Trophoblast cell (in vitro differentiated cells and primary cell): ENCODE results near the gene APH1B.
A peak's percentile ranks its signal among the peaks of the same experiment; 100 is the strongest.

Experiments used
- DNase-seq, 2 donors: peaks; one replicate each; pipeline ENCODE4 v3.0.0-alpha.2; 2016
- H2AFZ ChIP-seq: 2 replicates; pipeline ENCODE4 v1.6.1; 2013; ENCODE audit warnings: low read length, moderate library complexity, mild to moderate bottlenecking; ENCODE audit not compliant: insufficient read depth, poor library complexity
- H2AK5ac ChIP-seq: 2 replicates; pipeline ENCODE4 v1.6.1; 2013; ENCODE audit warnings: mild to moderate bottlenecking, low read length
- H2BK120ac ChIP-seq: 2 replicates; pipeline ENCODE4 v1.6.1; 2013; ENCODE audit warnings: low read length, mild to moderate bottlenecking, moderate library complexity; ENCODE audit not compliant: insufficient read depth, poor library complexity
- H2BK12ac ChIP-seq: 2 replicates; pipeline ENCODE4 v1.6.1; 2013; ENCODE audit warnings: mild to moderate bottlenecking, low read length, moderate library complexity
- H2BK5ac ChIP-seq: 2 replicates; pipeline ENCODE4 v1.6.1; 2013; ENCODE audit warnings: low read length, low read depth, moderate library complexity, mild to moderate bottlenecking; ENCODE audit not compliant: poor library complexity
- H3K14ac ChIP-seq: 2 replicates; pipeline ENCODE4 v1.6.1; 2013; ENCODE audit warnings: mild to moderate bottlenecking, low read length
- H3K18ac ChIP-seq: 2 replicates; pipeline ENCODE4 v1.6.1; 2013; ENCODE audit warnings: mild to moderate bottlenecking, low read length
- H3K23ac ChIP-seq: 2 replicates; pipeline ENCODE4 v1.6.1; 2013; ENCODE audit warnings: low read length
- H3K27ac ChIP-seq: 2 replicates; pipeline ENCODE4 v1.5.1; 2013; ENCODE audit warnings: low read depth, mild to moderate bottlenecking, inconsistent platforms, low read length, moderate library complexity
- H3K27me3 ChIP-seq: 2 replicates; pipeline ENCODE4 v1.6.1; 2013; ENCODE audit warnings: inconsistent platforms, mild to moderate bottlenecking, low read length, moderate library complexity; ENCODE audit not compliant: insufficient read depth
- H3K36me3 ChIP-seq, 2 experiments: 1 replicate in 1 of 2; 2 replicates in 1 of 2; pipeline ENCODE4 v1.6.1; 2013; ENCODE audit warnings: low read length in 2 of 2, mild to moderate bottlenecking in 2 of 2, moderate library complexity in 1 of 2; ENCODE audit not compliant: insufficient read depth in 2 of 2, control insufficient read depth in 1 of 2
- H3K4ac ChIP-seq: 2 replicates; pipeline ENCODE4 v1.6.1; 2013; ENCODE audit warnings: low read depth, mild to moderate bottlenecking, low read length, moderate library complexity
- H3K4me1 ChIP-seq, 2 experiments: 1 replicate in 1 of 2; 2 replicates in 1 of 2; pipeline ENCODE4 v1.6.1; 2013; ENCODE audit warnings: low read length in 2 of 2, mild to moderate bottlenecking in 2 of 2, moderate library complexity in 1 of 2; ENCODE audit not compliant: insufficient read depth in 2 of 2, control insufficient read depth in 1 of 2
- H3K4me2 ChIP-seq: 2 replicates; pipeline ENCODE4 v1.6.1; 2013; ENCODE audit warnings: inconsistent platforms, mild to moderate bottlenecking, low read length, moderate library complexity
- H3K4me3 ChIP-seq: 2 replicates; pipeline ENCODE4 v1.5.1; 2013; ENCODE audit warnings: mild to moderate bottlenecking, low read depth, low read length, inconsistent platforms
- H3K79me1 ChIP-seq: one replicate; pipeline ENCODE4 v1.6.1; 2013; ENCODE audit warnings: low read length
- H3K79me2 ChIP-seq: 2 replicates; pipeline ENCODE4 v1.6.1; 2013; ENCODE audit warnings: low read length, mild to moderate bottlenecking; ENCODE audit not compliant: control insufficient read depth, insufficient read depth, poor library complexity
- H3K9ac ChIP-seq: 2 replicates; pipeline ENCODE4 v1.6.1; 2013; ENCODE audit warnings: mild to moderate bottlenecking, low read length
- H3K9me3 ChIP-seq: 2 replicates; pipeline ENCODE4 v1.6.1; 2013; ENCODE audit warnings: low read depth, mild to moderate bottlenecking, control low read depth, inconsistent platforms, low read length; ENCODE audit not compliant: insufficient read depth
- H4K12ac ChIP-seq: 2 replicates; pipeline ENCODE4 v1.6.1; 2013; ENCODE audit warnings: low read depth, mild to moderate bottlenecking, low read length, moderate library complexity
- H4K8ac ChIP-seq: 2 replicates; pipeline ENCODE4 v1.6.1; 2013; ENCODE audit warnings: low read depth, mild to moderate bottlenecking, low read length, moderate library complexity
- H4K91ac ChIP-seq: one replicate; pipeline ENCODE4 v1.6.1; 2013; ENCODE audit warnings: low read depth, mild to moderate bottlenecking, low read length, moderate library complexity
- WGBS: extraction: QIAGEN DNeasy Blood & Tissue Kit; methylation state at CpG from one replicate; pipeline ENCODE4 v1.1.7; 2013; ENCODE audit warnings: missing lambda C conversion rate; ENCODE audit not compliant: insufficient read length, insufficient coverage; ENCODE audit errors: extremely low coverage; 5-methylcytosine and 5-hydroxymethylcytosine counted together

APH1B gene

DNA sequence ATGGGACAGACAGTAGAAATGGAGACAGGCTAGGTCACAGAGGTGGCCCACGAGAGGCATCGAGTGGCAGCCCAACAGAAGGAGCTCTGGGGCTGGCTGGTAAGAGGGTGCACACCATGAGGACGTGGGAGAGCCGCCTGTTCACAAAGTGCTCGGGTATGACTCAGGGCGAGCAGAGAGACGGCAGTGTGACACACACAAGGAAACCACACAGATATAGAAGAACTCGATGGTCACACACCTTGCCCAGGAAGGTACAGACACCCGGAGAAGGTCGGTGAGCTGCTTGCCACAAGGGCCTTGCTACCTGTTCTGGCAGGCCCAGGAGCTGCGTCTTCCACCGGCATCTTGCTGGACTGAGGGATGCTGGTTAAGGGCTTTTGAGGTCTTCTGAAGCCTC is 54.1 kb downstream of the APH1B start:
- WGBS = no CpG with 5 or more reads among the region's 12 CpGs
- Histone ChIP-seq H3K4me3 (no peak overlapping the region), H3K36me3 (no peaks in the 10 kb centered on the region), H3K23ac (no peak overlapping the region), H3K9ac (no peak overlapping the region), H2BK12ac (no peak overlapping the region), H3K4ac (no peak overlapping the region), H3K79me1 (no peaks in the 10 kb centered on the region), H4K91ac (no peak overlapping the region), H3K18ac (no peak overlapping the region), H3K9me3 (no peaks in the 10 kb centered on the region), H2BK120ac (no peak overlapping the region), H3K4me2 (no peak overlapping the region), H3K27me3 (no peaks in the 10 kb centered on the region), H2AK5ac (no peak overlapping the region), H2AFZ (no peak overlapping the region), H4K12ac (no peak overlapping the region), H3K4me1 (no peaks in the 10 kb centered on the region), H3K27ac (no peak overlapping the region), H2BK5ac (no peak overlapping the region), H3K14ac (no peak overlapping the region), H4K8ac (no peak overlapping the region), H3K79me2 (no peaks in the 10 kb centered on the region)
- no peak for DNase-seq

DNA sequence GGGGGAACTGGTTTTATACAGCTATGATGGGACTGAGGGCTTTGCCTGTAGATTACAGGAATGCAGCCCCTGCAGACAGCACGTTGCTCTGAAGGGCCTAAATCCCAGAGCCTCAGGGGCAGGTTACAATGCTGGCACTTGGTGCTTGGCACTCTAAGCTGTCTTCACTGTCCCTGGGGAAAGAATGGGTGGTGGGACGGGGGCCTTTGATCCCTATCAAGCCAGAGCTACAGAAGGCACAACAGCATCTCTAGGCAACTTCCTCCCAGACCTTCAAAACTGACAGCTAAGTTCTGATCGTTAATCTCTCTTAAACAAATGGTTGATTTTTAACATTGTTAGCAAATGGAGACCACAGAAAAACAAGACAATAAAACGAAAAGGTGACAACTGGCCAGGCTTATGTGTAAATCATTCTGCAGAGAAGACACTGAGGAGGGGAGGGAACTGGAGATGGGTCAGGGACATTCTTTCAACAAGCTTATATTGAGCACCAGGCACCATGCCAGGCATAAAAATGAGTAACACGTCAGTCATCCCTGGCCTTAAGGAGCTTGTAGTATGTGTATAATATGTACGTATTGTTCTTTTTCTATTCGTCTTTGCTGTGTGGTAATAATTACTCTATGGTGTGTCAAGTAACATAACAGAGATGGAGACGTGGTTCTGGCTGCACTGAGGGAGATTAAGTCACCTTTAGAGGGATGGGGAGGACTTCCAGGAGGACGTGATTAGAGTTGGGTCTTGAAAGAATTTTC is 55.1 kb downstream of the APH1B start:
- Histone ChIP-seq H2BK5ac (no peak overlapping the region), H3K14ac (no peak overlapping the region), H3K79me2 (no peaks in the 10 kb centered on the region), H3K9ac (no peak overlapping the region), H4K12ac (no peak overlapping the region), H4K8ac (no peak overlapping the region), H3K4ac (no peak overlapping the region), H3K18ac (no peak overlapping the region), H4K91ac (no peak overlapping the region), H2AK5ac (no peak overlapping the region), H3K36me3 (no peaks in the 10 kb centered on the region), H2AFZ (no peak overlapping the region), H3K79me1 (no peaks in the 10 kb centered on the region), H3K27me3 (no peaks in the 10 kb centered on the region), H3K4me1 (no peaks in the 10 kb centered on the region), H2BK12ac (no peak overlapping the region), H2BK120ac (no peak overlapping the region), H3K9me3 (no peaks in the 10 kb centered on the region), H3K27ac (no peak overlapping the region), H3K4me2 (no peak overlapping the region), H3K23ac (no peak overlapping the region), H3K4me3 (no peak overlapping the region)
- WGBS = no CpG with 5 or more reads among the region's 9 CpGs
- no peak for DNase-seq

DNA sequence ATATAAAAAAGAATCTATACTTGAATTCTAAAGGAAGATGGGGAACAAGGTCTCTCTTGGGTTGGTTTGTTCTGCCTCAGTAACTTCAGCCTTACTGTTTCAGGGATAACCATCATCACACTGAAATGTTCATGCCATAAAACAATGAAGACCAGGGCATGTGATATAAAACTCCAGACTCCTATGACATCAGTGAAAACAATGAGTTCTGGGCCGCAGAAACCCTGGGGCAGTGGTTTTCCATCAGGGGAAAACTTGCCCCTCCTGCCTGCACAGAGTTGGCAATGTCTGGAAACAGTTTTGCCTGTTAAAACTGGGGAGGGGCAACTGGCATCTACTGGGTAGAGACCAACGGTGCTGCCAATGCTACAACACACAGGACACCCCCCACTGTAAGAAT is 57.4 kb downstream of the APH1B start:
- no peak overlapping the region for H2BK120ac ChIP-seq
- H3K9me3 ChIP-seq = no peaks in the 10 kb centered on the region
- H3K4me2 ChIP-seq = no peak overlapping the region
- no peaks in the 10 kb centered on the region for H3K79me1 ChIP-seq
- no peaks in the 10 kb centered on the region for H3K27me3 ChIP-seq
- H3K36me3 ChIP-seq = no peaks in the 10 kb centered on the region
- DNase-seq = no peak
- H2BK12ac ChIP-seq = no peak overlapping the region
- no peak overlapping the region for H3K18ac ChIP-seq
- WGBS = no CpG with 5 or more reads among the region's 2 CpGs
- H2BK5ac ChIP-seq = no peak overlapping the region
- no peak overlapping the region for H3K23ac ChIP-seq
- no peak overlapping the region for H3K4me3 ChIP-seq
- peaks cover 15% of the 10 kb centered on the region in 2 experiments for H3K4me1 ChIP-seq
- no peak overlapping the region for H4K91ac ChIP-seq
- no peak overlapping the region for H3K14ac ChIP-seq
- no peak overlapping the region for H4K12ac ChIP-seq
- H4K8ac ChIP-seq = no peak overlapping the region
- no peak overlapping the region for H2AK5ac ChIP-seq
- H2AFZ ChIP-seq = no peak overlapping the region
- H3K9ac ChIP-seq = no peak overlapping the region
- H3K79me2 ChIP-seq = no peaks in the 10 kb centered on the region
- H3K4ac ChIP-seq = no peak overlapping the region
- no peak overlapping the region for H3K27ac ChIP-seq

DNA sequence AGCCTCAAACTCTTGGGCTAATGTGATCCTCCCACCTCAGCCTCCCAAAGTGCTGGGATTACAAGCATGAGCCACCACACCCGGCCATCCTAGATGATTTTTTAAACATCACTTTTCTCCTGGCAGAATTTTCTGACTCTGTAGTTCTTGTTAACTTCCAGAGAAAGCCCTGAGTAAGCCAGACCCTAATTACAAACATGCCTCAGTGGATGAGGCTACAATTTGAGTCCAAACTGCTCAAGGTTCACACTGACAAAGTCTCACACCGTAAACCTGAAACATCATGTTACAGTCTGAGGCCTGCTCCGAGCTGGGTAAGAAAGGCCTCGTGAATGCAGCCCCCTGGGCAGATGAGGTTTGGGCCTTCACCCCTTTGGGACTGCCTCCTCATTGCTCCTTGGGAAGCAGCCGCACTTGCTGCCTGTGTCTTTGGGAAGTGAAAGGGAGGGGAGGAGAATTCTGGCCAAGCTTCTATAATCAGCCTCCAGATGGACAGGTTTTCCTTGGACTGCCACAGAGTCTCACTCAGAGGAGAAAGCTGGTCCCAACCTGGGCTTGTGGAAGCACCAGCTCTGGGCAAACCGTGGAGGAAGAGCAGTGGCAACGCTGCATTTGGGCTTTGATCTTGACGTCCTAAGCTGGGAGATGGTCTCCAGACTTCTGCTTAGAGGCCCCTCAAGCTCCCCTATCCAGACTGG is 58.3 kb downstream of the APH1B start:
- no peak overlapping the region for H4K12ac ChIP-seq
- H3K4me1 ChIP-seq = peaks cover 15% of the 10 kb centered on the region in 2 experiments
- no peak for DNase-seq
- no peaks in the 10 kb centered on the region for H3K79me1 ChIP-seq
- H3K4me2 ChIP-seq = no peak overlapping the region
- H3K4ac ChIP-seq = no peak overlapping the region
- H3K4me3 ChIP-seq = no peak overlapping the region
- no peak overlapping the region for H2AFZ ChIP-seq
- no peak overlapping the region for H4K91ac ChIP-seq
- no peak overlapping the region for H4K8ac ChIP-seq
- H3K9ac ChIP-seq = peak overlapping the region; percentile 30
- no peaks in the 10 kb centered on the region for H3K27me3 ChIP-seq
- H3K27ac ChIP-seq = no peak overlapping the region
- WGBS = no CpG with 5 or more reads among the region's 8 CpGs
- no peak overlapping the region for H2AK5ac ChIP-seq
- H3K14ac ChIP-seq = no peak overlapping the region
- no peak overlapping the region for H3K23ac ChIP-seq
- no peak overlapping the region for H2BK120ac ChIP-seq
- H3K79me2 ChIP-seq = no peaks in the 10 kb centered on the region
- no peak overlapping the region for H2BK5ac ChIP-seq
- no peaks in the 10 kb centered on the region for H3K36me3 ChIP-seq
- H3K18ac ChIP-seq = no peak overlapping the region
- no peak overlapping the region for H2BK12ac ChIP-seq
- H3K9me3 ChIP-seq = no peaks in the 10 kb centered on the region
